ENCODE results near the gene APOL4. TPM values are rescaled to one million over a fixed set of nuclear protein-coding genes. Genes with fewer than 3 reads are reported as not detected.

APOL4 gene
- polyA plus RNA-seq, 6 donors from 2014 or later, result 0.09 to 1.6 (median 0.72) TPM; not detected in 2

Other genes with a start within 250 kb of the APOL4 start
- not detected for gene RBFOX2, start 173.0 kb downstream of the APOL4 start, polyA plus RNA-seq (ENCODE audit: low read depth in 6 of 6)
- gene APOL3, start 41.1 kb downstream of the APOL4 start, polyA plus RNA-seq (ENCODE audit: low read depth in 6 of 6), result 10 to 100 TPM; 15.5 to 41.3 (median 31.7) TPM
- 10 to 100 TPM in 1 of 6 donors, 1 to 10 TPM in 5; 5.9 to 11.8 (median 8.0) TPM for gene APOL2, start 37.7 kb upstream of the APOL4 start, polyA plus RNA-seq (ENCODE audit: low read depth in 6 of 6)
- 1 to 10 TPM in 4 of 6 donors, under 1 TPM in 1, not detected in 1; 0.71 to 4.2 (median 2.6) TPM for gene APOL1, start 51.3 kb upstream of the APOL4 start, polyA plus RNA-seq (ENCODE audit: low read depth in 6 of 6)
- 100 to 1,000 TPM in 1 of 6 donors, 10 to 100 TPM in 5; 17.3 to 255 (median 64.5) TPM for gene MYH9, start 186.2 kb upstream of the APOL4 start, polyA plus RNA-seq (ENCODE audit: low read depth in 6 of 6)

Measured in naive B cell (primary cell).